ENCODE data around the gene NOL7. TPM values are rescaled to one million over a fixed set of nuclear protein-coding genes. Genes with fewer than 3 reads are reported as not detected.
A peak's percentile ranks its signal among the peaks of the same experiment; 100 is the strongest.

NOL7 gene
- total and polyA plus RNA-seq, 2 of the 13 experiments (the other 11 are each of a cell fraction or from before 2014, with no cell fraction given) = 37.8 to 186 TPM

- TF ChIP-seq ZHX2 (IDR thresholded peaks at IDR 0.05; ENCODE audit: low read depth) (no peak), ZHX2 (CRISPR knock-in tag; IDR thresholded peaks at IDR 0.05; ENCODE audit: borderline replicate concordance) (0 out of 2 replicates have a peak, but pooled peaks have one; percentile 26), ZNF263 (CRISPR knock-in tag; IDR thresholded peaks at IDR 0.05) (peak; percentile 9), JDP2 (CRISPR knock-in tag; IDR thresholded peaks at IDR 0.05; ENCODE audit: borderline replicate concordance) (no peak), FOXO1 (CRISPR knock-in tag; IDR thresholded peaks at IDR 0.05) (peak; percentile 28; the same call in 1 of the 2 replicates), GATAD1 (CRISPR knock-in tag; IDR thresholded peaks at IDR 0.05) (no peak; the same call in 1 of the 2 replicates), ZMAT3 (CRISPR knock-in tag; conservative IDR thresholded peaks at IDR 0.05) (no peak; the same call in none of the 2 replicates), ZNF691 (CRISPR knock-in tag; IDR thresholded peaks at IDR 0.05; ENCODE audit: borderline replicate concordance, low read depth) (peak; percentile 77; the same call in 1 of the 2 replicates), ZNF678 (CRISPR knock-in tag; IDR thresholded peaks at IDR 0.05) (no peak), ZBTB4 (CRISPR knock-in tag; IDR thresholded peaks at IDR 0.05; ENCODE audit: borderline replicate concordance) (no peak; the same call in 1 of the 2 replicates), RAD21 (CRISPR knock-in tag; IDR thresholded peaks at IDR 0.05) (peak; percentile 85), PHF8 (CRISPR knock-in tag; IDR thresholded peaks at IDR 0.05) (peak; percentile 72; the same call in 1 of the 2 replicates), ZFP36 (IDR thresholded peaks at IDR 0.05; ENCODE audit: borderline replicate concordance, low read depth, low read length, partially characterized antibody) (no peak), ZFY (CRISPR knock-in tag; IDR thresholded peaks at IDR 0.05) (peak; percentile 79), ZBED4 (CRISPR knock-in tag; IDR thresholded peaks at IDR 0.05; ENCODE audit: borderline replicate concordance) (peak; percentile 16; the same call in 1 of the 2 replicates), ZNF777 (CRISPR knock-in tag; IDR thresholded peaks at IDR 0.05) (no peak; the same call in 1 of the 2 replicates)
Observed at GRCh38 chr6:13574149-13574570, 41.0 kb upstream of the NOL7 start (continued).
